Measurements from ENCODE around the gene PCNX3.

- TF ChIP-seq CTCF (IDR thresholded peaks at IDR 0.05; ENCODE audit: insufficient read depth, low read depth, low read length) (no peak), EZH2 (IDR thresholded peaks at IDR 0.05; ENCODE audit: insufficient read depth, low read length) (no peak)
These were observed at the start of gene PCNX3 for GRCh38 chr11:65615229-65615949.
